HL-60/S4 treated with phorbol 12-myristate 13-acetate at 8.2 ng/mL for 4 days and 3 days (cell line): ENCODE measurements around the gene PHPT1.
"Not testable (repeated sequence)": the region's sequence is repeated elsewhere in the genome, so short reads cannot be mapped to it uniquely, and the experiment has no call there.

Experiments
- in situ Hi-C: fragments of 300-500 bp; cut with MboI; formaldehyde crosslinking; loops from 2 replicates; pipeline ENCODE4 v1.15.0; 2022; ENCODE audit warnings: low sequenced_read_pairs

Gene PHPT1

DNA sequence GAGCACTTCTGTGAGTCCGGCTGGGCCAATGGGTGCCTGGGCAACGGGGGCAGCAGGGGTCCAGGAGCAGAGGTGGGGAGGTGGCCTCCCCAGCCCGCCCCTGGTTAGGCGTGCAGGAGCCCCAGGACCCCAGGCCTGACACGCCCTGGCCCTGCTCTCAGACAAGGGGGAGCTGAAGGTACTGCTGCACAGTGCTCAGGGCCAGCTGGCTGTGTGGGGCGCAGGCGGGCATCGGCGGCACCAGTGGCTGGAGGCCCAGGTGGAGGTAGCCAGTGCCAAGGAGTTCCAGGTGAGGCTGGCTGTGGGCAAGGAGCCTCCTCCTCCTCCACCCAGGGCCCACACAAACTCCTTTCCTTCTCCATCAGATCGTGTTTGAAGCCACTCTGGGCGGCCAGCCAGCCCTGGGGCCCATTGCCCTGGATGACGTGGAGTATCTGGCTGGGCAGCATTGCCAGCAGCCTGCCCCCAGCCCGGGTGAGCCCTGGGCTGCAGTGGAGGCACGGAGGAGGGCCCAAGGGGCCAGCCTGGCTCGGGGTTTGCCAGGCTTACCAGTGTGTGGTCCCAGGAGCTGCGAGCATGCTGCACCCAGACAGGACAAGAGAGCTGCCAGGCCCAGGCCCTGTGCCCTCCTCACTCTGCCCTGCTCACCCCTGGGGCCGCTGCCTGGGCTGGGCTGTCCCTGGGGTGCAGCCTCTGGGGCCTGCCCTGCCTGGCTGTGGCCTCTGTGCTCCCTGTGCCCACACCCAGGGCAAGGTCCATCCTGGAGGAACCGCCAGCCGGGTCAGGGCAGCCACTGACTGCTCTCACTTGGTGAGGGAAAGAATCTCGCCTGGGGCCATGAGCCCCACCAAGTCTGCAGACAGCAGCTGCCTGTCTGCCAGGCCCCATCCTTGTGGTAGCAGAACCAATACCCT is 9.9 kb downstream of the PHPT1 start:
- in situ Hi-C loops, result no loop called here

DNA sequence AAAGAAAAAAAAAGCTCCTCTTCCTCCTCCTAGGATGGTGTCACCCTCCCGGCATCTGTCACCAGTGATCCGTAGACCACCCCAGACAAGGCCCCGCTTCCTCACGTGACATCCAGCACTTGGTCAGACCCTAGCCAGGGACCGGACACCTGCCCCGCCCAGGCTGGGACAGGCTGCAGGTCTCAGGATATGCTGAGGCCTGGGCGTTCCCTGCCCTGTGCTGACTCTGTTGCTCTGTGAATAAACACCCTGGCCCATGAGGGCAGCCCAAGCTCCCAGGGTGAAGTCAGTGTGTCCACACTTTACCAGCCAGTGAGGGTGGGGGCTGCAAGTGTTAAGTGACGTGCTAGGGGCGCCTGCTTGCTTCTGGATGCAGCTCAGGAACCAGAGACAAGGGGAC is 11.3 kb downstream of the PHPT1 start:
- in situ Hi-C loops, result no loop called here

DNA sequence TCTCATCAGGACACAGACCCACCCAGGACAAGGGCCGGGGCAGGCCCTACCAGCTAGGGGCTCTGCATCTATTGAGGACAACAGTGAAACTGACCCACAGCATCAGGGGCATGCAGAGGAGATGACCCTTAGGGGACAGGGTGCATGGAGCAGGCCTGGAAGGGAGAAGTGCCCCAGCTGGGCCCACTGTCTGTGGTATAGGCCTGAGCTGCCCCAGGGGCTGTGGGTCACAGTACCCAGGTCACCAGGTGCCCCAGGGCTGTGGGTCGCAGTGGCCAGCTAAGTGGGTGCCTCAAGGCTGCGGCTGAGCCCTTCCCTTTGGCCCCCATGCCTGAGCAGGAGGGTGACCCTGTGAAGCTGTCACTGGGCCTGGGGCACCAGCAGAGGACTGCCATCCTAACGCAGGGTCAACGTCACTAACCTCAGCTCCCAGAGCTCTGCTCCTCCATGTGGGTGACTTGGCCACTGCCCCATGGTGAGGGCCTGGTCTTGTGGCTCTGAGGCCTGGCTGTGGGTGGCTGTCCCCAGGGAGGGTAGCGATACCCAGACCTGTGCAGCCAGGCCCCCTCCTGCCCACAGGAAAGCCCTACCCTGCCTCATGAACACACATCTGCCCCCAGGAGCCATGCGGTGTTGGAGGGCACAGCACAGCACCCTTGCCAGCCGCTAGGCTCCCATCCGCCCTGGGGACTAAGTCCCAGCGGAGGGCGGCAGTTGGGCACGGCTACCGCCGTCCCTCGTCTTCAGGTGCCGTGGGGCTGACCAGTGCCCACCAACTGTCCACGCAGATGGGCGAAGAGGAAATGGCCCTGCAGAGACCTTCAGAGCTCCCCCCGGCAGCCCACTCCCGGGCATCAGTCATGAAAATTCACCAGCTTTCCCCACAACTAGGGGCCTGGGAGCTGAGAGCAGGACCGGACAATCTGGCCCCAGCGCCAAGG is 12.0 kb downstream of the PHPT1 start:
- in situ Hi-C loops, result no loop called here

DNA sequence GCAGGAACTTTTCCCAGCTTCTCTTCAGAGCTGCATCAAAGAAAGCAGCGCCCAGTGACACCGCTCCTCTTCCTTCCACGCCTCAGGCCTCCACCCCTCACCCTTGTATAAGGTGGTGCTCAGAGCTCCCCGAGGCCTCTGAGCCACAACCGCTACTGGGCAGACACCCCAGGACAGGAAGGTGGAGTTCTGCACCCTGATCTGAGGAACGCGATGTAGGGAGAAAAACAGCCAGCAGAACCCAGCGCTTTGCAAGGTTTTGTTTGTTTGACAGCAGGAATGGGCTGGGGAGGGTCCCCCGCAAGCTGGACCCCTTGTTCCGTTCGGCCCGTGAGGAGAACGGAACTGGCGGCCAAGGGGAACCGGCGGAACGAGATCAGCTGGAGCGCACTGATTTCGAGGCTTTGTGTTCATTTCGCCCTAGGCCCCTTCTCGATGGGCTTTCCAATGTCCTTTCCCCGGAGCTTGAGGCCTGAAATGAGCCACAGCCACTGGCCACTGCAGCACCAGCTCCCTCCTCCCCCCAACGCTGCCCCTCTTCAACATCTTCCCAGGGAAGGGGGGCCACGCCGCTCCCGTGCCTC is 12.8 kb downstream of the PHPT1 start:
- in situ Hi-C loops, result no loop called here

DNA sequence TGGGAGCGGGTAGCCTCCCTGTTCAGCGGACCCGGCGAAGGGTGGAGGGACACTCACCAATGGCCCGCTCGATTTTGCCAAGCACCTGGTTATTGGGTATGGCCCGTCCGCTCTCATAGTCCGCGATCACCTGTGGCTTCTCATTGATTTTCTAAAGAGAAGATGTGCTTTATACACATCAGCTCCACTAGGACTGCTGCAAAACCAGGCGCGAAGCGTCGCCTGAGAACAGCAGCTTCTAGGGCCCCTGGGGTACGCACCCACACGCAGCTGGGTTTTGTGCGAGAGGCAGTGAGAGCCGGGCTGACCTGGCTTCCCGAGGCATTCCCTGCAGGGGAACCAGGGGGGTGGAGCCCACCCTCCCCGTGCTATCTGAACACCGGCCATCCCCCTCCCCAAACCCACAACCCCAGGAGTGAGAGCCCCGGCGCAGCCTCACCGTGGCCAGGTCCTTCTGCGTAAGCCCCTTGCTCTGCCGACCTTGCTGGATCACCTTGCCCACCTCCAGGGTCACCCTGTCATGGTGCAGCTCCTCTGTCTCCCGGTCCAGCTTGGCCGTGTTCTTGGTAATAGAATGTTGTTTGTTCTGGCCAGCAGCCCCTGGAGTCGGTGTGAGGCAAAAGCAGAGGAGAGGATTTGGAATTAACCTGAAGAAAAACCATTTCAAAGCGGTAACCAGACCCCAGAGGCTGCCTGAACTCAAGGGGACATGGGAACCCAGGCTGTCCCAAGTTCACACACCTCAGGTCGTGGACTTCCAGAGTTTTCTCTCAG is 13.8 kb downstream of the PHPT1 start:
- in situ Hi-C loops, result no loop called here

DNA sequence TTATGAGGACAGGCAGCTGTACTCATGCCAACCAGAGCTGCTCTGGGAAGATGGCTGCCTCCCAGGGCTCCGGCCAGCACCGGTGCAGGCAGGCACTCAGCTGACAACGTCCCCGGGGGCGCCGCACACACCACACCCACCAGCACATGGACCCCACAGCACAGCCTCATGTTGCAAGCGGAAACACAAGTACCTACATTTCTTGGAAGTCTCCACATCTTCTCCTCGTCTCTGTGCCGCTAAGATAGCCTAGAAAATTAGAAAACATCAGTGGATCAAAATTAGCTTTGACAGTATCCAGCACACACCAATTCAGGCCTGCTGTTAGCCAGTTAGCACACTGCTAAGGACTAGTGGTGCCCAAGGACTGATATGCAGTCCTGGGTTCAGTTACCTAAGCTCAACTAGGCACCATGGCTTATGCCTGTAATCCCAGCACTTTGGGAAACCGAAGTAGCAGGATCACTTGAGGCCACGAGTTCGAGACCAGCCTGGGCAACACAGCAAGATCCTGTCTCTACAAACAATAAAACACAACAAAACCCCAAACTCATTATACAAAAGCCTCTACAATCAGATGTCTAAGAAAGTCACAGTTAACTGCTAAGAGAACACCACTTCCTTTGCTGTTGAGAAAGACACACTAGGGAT is 14.5 kb downstream of the PHPT1 start:
- in situ Hi-C loops, result no loop called here

DNA sequence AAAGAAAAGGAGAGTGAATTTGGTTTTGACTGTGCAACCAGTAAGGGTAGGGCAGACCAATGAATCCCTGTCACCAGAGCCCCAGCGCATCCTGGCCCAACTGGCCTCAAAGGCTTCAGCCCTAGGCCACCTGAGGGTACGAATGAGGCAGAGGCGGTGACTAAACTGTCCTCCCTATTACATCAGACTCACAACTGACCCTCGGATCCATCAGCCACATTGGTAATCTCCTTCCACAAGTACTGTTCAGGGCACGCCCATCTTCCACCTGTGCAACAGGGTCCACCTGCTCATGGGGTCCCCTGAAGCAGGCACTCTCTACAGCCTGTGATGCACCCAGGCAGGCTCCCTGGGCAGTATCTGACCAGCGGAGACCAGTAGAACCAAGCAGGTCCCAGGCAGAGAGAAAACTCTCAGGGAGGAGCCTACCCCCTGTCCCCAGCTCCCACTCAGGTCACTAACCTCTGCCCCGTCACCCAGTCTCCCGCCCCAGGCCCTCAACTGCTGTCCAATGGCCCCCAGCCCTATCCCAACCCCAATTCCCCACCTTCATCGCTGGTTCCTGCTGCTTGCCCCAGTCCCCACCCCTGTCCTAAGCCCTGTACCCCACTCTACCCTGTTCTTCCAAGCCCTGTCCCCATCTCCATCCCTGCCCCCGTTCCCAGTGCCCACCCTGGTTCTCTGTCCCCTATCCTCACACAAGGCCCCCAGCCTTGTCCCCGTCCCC is 16.0 kb downstream of the PHPT1 start:
- in situ Hi-C loops, result no loop called here

DNA sequence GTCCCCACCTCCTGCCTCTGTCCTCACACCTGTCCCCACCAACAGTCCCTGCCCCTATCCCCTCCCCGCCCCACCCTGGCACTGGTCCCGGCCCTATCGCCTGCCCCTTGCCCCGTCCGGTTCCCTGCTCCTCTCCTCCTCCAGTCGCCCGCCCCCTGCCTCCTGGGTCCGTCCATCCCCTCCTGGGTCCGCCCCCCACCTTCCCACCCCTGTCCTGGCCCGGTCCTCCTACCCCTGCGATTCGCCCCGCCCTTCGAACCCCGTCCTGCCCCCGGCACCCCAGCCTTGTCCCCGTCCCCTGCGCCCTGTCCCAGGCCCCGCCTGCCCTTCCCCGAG is 16.5 kb downstream of the PHPT1 start:
- in situ Hi-C loops, result no loop called here

DNA sequence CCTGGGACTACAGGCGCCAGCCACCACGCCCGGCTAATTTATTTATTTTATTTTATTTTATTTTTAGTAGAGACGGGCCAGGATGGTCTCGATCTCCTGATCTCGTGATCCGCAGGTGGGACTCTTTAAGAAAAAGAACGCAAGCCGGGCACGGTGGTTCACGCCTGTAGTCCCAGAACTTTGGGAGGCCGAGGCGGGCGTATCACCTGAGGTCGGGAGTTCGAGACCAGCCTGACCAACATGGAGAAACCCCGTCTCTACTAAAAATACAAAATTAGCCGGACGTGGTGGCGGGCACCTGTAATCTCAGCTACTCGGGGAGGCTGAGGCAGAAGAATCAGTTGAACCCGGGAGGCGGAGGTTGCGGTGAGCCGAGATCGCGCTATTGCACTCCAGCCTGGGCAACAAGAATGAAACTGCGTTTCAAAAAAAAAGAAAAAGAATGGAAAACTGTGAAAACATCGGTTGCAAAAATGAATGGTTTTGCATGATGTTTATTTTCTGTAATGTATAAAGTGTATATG is 17.8 kb downstream of the PHPT1 start:
- in situ Hi-C loops, result not testable (repeated sequence)

DNA sequence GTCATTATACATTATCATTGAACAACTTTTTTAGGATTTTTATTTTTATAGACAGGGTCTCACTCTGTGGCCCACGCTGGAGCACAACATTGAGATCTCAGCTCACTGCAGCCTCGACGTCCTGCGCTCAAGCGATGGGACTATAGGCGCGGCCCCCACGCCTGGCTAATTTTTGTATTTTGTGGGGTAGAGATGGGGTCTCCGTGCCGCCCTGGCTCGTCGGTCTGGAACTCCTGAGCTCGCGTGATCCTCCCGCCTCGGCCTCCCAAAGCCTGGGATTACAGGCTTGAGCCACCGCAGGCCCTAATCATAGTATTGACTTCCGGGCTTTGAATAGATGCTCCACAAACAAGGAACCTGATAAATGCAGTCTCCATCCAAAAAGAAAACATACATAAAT is 18.3 kb downstream of the PHPT1 start:
- in situ Hi-C loops, result no loop called here

DNA sequence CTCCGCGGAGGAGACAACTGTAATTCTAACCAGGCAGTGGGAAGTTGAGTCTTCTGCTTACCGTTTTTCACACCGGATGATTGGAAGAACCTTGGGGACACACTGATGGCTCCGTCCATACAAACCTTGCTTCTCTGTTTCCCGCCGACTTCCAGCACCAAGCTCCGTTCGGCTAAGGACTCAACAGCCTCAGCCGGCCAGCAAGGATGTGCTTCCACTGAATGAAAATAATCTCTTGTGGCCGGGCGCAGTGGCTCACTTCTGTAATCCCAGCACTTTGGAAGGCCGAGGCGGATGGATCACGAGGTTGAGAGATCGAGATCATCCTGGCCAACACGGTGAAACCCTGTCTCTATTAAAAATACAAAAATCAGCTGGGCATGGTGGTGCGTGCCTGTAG is 18.7 kb downstream of the PHPT1 start:
- in situ Hi-C loops, result no loop called here

DNA sequence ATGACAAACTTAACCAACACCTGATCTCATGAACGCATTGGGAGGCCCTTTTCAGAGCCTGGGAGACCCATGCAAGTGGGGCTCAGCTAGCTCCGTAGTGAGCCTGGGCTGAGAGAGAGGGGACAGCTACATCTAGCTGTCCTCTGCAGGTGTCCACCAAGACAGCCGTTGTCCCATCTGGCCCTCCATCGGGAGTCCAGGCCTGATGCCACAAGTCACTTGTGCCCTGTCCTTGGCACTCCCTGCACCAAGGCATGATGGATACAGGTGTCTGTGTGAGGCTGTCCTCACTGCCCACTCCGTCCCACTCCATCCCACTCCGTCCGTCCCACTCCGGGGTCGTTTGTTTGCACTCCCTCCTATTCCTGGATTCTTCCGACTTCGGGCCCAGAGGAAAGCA is 19.4 kb downstream of the PHPT1 start:
- in situ Hi-C loops, result no loop called here

DNA sequence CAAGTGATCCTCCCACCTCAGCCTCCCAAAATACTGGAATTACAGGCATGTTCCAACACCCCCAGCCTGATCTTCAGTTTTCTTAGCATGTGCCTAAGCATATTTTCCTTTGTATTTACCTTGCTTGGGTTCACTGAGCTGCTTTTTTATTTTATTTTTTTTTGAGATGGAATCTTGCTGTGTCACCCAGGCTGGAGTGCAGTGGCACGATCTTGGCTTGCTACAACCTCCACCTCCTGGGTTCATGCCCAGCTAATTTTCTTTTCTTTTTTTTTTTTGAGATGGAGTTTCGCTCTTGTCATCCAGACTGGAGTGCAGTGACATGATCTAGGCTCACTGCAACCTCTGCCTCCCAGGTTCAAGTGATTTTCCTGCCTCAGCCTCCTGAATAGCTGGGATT is 20.4 kb downstream of the PHPT1 start:
- in situ Hi-C loops, result not testable (repeated sequence)

DNA sequence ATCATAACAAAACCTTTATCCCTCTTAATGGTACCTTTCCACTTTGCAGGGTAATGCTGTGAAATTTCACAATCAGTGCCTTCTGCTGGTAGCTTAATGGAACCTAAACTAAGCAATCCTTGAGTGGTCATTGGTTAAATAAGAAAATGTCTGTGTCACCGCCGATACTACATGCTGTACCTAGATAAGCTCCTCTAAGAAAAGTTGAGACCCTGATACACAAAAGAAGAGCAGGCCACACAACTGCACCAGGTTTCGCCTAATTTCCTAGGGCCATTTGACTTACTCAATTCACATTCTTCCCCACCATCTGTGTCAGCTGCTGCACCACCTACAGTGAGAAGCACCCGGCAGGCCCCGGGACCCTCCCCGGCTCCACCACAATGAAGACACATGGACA is 25.9 kb downstream of the PHPT1 start:
- in situ Hi-C loops, result no loop called here

DNA sequence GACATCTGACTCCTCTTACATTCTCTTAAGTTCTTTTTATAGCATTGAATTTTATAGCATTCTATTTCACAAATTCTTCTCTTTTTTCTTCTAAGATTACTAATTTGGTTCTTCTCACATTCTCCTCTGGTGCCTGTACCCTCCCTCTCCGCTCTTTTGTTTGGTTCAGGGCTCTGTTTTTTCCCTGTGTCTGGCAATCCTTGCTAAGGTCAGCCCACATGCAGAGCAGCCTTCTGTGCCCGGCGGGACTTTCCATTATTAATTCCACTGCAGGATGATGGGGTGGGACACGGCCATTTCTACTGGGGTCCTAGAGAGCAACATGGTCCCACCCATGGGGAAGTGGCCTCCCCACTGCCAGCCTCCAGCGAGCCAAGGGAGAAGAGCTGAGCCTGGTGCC is 27.3 kb downstream of the PHPT1 start:
- in situ Hi-C loops, result no loop called here

DNA sequence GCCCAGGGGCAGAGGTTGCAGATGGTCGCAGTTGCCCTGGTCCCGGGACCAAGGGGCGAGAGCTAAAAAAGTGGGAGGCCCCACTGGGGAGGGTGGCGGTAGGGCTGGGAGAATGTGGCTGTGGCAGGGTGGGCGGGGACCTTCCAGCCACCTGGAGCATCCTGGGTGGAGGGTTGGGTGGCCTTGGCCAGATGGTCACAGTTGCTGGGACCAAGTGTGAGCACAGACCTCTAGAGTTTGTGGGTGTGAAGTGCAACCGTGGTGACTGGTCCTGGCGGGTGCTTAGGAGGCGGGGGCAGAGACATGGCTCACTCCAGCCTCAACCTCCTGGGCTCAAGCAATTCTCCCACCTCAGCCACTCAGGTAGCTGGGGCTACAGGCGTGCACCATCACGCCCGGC is 31.4 kb downstream of the PHPT1 start:
- in situ Hi-C loops, result no loop called here

DNA sequence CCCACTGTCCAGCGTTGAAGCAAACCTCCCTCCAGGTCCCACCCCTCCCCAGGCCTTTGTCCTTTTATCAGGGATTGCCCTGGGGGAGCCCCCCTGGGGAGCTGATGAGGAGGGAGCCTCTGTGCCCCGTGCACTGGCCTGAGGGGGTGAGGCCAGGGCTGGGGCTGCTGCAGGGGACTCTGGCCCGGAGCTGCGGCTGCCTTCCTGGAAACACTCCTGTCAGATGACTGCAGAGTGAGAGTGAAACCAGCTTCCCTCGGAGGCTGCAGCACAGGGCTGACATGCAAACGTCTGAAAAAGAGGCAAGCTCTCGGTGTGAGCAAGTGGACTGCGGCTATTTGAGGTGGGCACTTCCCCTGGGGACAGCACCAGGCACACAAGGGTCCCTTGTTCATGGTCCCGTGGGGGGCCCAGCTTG is 32.5 kb downstream of the PHPT1 start:
- in situ Hi-C loops, result no loop called here

DNA sequence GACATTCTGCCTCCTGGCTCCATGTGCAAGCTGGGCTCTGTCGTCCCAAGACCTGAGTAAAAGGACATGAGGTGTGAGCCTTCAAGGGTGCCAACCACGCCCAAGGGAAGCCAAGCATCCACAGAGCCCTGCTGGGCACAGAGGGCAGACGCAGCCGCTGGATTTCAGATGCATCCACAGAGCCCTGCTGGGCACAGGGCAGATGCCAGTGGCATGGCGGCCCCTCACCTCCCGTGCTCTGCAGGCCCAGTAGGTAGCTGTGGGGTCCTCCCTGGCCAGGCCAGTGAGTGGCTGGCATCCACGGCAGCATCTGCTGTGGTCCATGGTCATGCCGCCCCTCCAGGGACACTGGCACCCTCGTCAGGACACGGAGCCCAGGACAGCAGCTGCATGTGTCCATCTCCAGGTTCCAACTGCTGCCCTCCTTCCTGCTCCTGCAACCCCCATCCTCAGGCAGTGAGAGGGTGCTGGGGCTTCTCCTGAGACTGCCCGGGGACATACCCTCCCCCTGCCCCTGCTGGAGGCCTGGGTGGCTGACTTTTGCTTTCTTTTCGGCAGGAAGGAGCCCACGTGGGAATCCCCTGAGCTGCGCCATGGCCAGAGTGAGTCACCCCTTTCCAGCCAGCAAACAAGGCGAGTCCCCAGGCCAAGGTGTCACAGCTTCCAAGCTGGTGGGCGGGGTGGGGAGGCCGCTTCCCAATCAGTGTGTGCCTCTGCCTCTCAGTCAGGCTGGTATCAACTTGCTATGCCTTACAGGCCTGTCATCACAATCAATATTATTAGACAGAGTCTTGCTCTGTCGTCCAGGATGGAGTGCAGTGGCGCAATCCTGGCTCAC is 33.1 kb downstream of the PHPT1 start:
- in situ Hi-C loops, result no loop called here

DNA sequence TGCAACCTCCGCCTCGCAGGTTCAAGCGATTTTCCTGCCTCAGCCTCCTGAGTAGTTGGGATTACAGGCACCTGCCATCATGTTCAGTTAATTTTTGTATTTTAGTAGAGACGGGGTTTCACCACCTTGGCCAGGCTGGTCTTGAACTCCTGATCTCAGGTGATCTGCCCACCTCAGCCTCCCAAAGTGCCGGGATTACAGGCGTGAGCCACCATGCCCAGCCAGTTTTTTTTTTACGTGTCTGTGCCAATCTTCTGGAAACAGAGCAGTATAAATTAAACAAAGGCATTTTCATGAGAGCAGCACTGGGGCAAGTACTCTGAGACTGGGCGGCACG is 33.7 kb downstream of the PHPT1 start:
- in situ Hi-C loops, result not testable (repeated sequence)
